Stimulated activated CD4-positive, alpha-beta T cell treated with anti-CD3 and anti-CD28 coated beads, Interleukin-2, amount 100 ng/mL, for 24 hours (primary cell): ENCODE data around the gene CACHD1.

Experiments used
- DNase-seq, 2 donors: peaks; one replicate each; pipeline ENCODE4 v3.0.0-alpha.2; 2020

Gene CACHD1

DNA sequence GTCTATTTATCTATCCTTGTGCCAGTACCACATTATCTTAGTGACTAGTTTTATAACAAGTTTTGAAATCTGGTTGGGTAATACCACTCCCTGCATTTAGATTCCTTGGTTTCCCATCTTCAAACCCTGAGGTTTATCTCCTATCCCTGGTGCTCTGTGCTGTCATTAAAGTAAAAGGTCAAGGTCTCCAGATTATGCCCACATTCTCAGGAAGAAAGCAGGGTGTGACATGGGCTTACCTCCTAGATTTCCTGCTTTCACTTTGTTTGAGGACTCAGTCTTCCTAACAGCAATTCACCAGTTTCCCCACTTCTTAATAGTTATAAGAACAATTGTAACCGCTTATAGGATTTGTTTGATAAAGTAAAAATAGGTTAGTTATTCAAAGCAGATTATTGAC is 86.0 kb downstream of the CACHD1 start:
- DNase-seq, result no peak

DNA sequence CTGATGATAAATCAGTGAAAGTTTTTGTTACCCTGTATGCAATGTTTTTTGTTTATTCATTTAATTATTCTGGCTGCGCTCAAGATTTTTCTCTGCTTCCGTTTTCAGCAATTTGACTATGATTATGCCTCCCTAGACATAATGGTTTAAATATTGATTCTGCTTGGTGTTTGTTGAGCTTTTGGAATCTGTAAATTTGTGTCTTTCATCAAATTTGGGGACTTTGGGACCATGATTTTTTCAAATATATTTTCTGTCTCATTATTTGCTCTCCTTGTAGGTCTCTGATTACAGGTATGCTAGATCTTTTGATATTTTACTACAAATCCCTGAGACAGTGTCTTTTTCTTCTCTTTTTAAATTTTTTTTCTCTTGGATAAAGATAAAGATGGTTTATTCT is 92.1 kb downstream of the CACHD1 start:
- DNase-seq, result no peak

- DNase-seq, result no peak
These were observed 94.1 kb downstream of the CACHD1 start for GRCh38 chr1:64563958-64564565.

- DNase-seq, result no peak
These were observed 95.0 kb downstream of the CACHD1 start for GRCh38 chr1:64564891-64565290.

- DNase-seq, result no peak
These were observed 97.7 kb downstream of the CACHD1 start for GRCh38 chr1:64567426-64568170.

- no peak for DNase-seq
These were observed 98.2 kb downstream of the CACHD1 start for GRCh38 chr1:64568171-64568450.

DNA sequence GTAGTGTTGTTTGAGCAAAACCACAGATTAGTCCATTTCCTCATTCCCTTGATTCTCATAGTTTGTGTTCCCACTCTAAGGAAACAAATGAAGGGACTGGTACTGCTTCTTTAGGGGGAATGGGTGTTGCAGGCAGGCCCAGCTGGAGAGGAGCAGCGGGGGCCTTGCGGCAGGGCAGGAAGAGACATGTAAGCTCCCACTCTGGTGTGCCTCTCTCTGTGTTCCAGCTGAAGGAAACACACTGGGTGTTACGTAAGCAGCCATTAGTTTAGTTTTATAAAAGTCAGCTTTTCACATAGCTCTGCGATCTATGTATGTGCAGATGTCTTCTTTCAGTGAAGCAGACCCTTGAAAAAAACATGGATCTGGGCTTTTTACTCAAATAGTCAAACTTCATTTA is 99.5 kb downstream of the CACHD1 start:
- no peak for DNase-seq

GRCh38 chr1:64570267-64570855 is 100.4 kb downstream of the CACHD1 start:
- no peak for DNase-seq

DNA sequence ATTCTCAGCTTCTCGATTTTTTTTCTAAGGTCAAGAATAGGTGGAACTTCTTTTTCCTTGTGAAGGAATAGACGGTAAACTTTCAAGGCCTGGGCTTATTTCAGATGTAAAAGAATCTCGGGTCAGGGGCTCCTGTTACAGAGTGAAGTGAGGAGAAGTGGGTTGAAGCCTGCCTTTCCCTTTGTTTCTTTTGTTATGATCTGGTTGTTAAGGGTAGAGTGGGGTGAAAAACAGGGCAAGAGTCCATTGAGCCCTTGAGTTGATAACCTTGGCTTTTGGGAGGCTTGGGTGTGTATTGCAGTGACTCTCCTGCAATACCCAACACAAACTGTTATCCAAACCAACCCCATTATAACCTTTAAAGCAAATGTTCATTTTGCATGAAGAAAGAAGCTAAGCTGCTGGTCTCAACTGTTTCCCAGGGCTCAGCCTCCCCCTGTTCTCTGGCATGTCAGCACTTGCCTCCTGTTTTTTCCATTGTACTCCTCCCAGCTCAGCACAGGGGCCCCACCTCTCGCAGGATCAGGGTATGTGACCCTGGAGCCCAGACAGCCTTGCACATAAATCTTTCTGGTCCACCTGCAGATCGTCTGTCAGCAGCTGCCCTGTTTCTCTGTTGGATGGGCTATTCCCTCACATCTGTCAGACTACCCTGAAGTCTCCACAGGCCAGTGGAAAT is 102.4 kb downstream of the CACHD1 start:
- no peak for DNase-seq

DNA sequence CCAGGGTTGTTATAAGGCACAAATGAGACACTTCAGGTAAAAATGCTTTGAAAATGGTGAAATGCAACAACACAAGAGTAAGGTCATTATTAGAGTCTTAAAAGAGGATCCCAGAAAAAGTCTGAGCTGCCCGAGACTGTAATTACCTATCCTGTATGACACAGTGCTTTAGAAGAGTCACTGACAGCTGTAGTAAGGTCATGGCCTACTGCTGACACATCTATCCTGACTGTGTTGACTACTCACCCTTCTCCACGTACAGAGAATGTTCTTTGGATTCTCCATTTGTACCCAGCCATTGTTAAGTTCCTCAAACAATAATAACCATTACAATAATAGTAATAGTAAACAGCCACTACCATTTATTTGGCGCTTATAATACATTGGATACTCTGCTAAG is 104.4 kb downstream of the CACHD1 start:
- DNase-seq, result no peak

DNA sequence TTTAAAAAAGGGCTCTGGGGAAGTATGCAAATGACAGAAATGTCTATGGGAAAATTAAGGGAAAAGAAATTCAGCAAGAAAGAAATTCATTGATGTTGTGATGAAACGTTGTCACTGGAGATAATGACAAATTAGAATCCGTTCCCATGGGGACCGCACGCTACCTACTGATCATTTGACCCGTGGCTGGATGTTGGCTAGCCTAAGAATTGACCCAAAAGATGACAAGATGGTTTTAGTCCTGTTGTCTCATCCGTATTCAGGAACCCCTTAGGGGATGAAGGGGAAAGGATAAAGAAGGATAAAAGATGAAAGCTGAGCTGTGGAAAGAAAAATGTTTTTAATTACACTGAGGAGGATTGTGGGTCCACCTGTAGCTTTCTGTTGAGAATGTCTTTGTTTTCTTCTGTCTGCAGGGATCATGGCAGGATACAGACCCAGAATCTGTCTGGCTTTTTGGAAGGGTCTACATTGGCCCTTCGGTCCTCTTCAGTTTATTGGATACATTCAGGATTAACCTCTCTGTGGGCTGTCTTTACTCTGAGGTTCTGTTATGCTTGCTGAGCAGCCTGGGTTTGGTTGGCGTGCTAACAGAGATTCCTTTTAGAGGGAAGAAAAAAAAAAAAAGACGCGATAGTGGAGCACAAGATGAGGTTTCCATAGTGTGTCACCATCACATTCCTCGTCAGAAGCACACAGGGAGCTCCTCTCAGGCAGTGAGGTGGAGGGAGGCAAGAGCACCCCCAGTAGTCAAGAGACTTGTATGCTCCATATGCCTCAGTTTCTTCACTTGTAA is 106.2 kb downstream of the CACHD1 start:
- no peak for DNase-seq

GRCh38 chr1:64578270-64578973 is 108.5 kb downstream of the CACHD1 start:
- no peak for DNase-seq

- no peak for DNase-seq
These were observed 109.8 kb downstream of the CACHD1 start for GRCh38 chr1:64579767-64580166.

DNA sequence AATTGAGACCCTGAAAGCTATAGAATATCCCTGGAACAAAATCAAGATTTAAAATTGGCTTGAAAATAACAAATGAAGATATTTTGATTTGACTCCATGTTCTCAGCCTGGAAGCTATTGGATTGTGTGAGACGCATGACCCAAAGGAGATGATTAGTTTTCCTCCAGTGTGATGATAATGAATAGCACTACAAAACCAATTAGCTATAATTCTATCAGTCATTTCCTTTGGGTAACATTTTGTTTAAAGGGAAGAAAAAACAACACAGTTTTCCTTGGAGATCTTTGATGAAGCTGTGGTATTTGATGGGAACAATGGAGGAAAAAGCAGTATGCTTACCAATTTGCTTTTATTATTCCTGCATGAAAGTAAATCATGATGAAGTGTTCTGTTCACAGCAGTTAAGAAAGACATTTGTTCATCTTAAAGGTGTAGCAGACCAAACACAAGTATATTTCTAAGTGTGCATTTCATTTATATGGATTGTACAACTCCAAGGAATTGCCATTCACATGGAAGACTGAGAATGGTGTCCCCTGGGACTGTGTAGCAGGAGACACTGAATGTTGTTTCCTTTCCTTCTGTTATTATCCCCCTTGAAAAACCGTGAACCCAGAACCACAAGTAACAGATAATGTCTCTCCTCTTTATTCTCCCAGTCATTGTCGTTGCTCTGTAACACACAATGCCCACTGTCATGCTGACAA is 111.4 kb downstream of the CACHD1 start:
- DNase-seq, result no peak

GRCh38 chr1:64581843-64582185 is 111.9 kb downstream of the CACHD1 start:
- no peak for DNase-seq

GRCh38 chr1:64584479-64584878 is 114.5 kb downstream of the CACHD1 start:
- DNase-seq, result no peak

GRCh38 chr1:64588876-64589275 is 118.9 kb downstream of the CACHD1 start:
- DNase-seq, result no peak

DNA sequence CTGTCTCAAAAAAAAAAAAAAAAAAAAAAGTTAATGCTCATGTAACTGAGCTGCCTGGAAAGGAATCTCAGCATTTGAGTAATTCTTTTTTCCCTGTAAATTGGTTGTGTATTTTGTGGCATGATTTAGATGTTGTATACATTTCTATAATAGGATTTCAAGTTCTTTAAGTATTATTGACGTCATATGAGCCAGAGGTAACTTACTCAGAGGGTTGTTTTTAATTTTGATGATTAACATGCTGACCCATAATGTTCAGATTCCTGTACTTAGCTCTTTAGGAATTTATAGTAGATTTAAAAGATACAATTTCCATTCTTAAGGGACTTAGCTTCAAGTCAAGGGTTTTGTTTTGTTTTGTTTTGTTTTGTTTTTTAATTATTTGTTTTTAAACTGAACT is 120.4 kb downstream of the CACHD1 start:
- DNase-seq, result no peak

- DNase-seq, result no peak
These were observed 124.5 kb downstream of the CACHD1 start for GRCh38 chr1:64594446-64594845.

DNA sequence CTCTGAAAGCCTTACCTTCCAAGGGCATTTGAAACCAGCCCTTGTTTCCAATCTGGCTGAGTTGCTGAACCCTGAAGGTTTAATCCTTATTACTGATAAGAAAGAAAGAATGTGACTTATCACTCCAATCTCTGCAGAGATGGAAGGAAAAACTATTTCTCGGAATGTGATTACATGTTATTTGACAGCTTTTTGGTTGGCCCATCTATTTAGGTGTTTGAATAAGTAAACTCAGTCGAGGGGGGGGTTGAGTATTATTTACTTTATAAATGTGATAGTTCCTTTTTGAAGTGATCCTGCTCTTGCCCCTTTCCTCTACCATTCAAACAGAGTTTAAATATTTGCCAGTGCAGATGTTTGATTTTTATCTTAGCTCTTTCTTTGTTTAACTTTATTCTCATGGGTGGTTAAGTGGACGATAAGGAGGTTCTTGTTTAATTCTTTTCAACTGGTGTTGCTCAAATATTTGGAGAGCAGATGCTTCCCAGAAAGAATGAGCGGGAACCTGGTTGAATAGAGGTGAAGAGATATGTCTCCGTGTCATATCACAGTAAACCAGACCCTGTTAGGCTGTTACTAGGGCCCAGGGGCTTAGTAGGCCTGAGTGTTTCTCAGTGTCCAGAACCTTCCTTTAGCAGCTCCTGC is 126.1 kb downstream of the CACHD1 start:
- no peak for DNase-seq

DNA sequence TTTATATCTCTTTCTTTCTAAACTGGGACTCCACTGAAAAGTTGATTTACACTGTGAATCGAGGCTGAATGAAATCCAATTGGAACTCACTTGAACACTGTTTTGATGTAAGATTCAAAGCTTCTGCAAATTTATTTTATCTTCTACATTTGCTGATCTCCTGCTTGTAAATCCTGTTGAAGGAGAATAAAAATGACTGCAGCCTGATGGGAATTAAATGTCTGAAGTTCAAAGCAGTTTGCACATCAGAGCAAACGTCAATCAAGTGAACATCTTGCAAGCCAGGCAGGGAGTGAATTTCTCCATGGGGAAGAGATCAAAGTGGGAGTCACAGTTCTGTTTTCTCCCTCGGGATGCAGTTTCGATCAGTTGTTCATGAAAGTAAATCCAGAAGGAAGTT is 127.2 kb downstream of the CACHD1 start:
- no peak for DNase-seq
